ENCODE results near the gene CNN1. TPM values are rescaled to one million over a fixed set of nuclear protein-coding genes. Genes with fewer than 3 reads are reported as not detected.

CNN1 gene
- total RNA-seq, 1 donor from 2014 or later, result not detected

- Mint-ChIP-seq H3K9me3 (no peaks in the 10 kb centered on the region), H3K4me1 (no peaks in the 10 kb centered on the region), H3K27ac (no peak overlapping the region), H3K4me3 (no peak overlapping the region), H3K36me3 (ENCODE audit: low read depth) (peaks cover 4% of the 10 kb centered on the region), H3K27me3 (no peaks in the 10 kb centered on the region)
- intact Hi-C loops (cut with micrococcal nuclease), result no loop called here
- no peak for DNase-seq
Measured at GRCh38 chr19:11547929-11548700, 9.5 kb downstream of the CNN1 start.

- Mint-ChIP-seq H3K4me1 (peaks cover 7% of the 10 kb centered on the region), H3K9me3 (no peaks in the 10 kb centered on the region), H3K27me3 (no peaks in the 10 kb centered on the region), H3K27ac (no peak overlapping the region), H3K4me3 (no peak overlapping the region), H3K36me3 (ENCODE audit: low read depth) (peaks cover 12% of the 10 kb centered on the region)
- intact Hi-C loops (cut with micrococcal nuclease), result no loop called here
- no peak for DNase-seq
Measured at GRCh38 chr19:11549386-11549953, 10.8 kb downstream of the CNN1 start.

- H3K9me3 Mint-ChIP-seq, result no peaks in the 10 kb centered on the region
- H3K4me1 Mint-ChIP-seq, result peaks cover 9% of the 10 kb centered on the region
- DNase-seq, result no peak
- H3K27me3 Mint-ChIP-seq, result no peaks in the 10 kb centered on the region
- no peak overlapping the region for H3K4me3 Mint-ChIP-seq
- no peak overlapping the region for H3K27ac Mint-ChIP-seq
- peaks cover 13% of the 10 kb centered on the region for H3K36me3 Mint-ChIP-seq (ENCODE audit: low read depth)
- intact Hi-C loops (cut with micrococcal nuclease), result no loop called here
Measured at GRCh38 chr19:11550265-11550664, 11.6 kb downstream of the CNN1 start.

GRCh38 chr19:11551603-11552235 lies 13.1 kb downstream of the CNN1 start:
- Mint-ChIP-seq H3K4me3 (no peak overlapping the region), H3K9me3 (no peaks in the 10 kb centered on the region), H3K27me3 (no peaks in the 10 kb centered on the region), H3K27ac (no peak overlapping the region), H3K36me3 (ENCODE audit: low read depth) (peaks cover 21% of the 10 kb centered on the region), H3K4me1 (peaks cover 15% of the 10 kb centered on the region)
- intact Hi-C loops (cut with micrococcal nuclease), result no loop called here
- DNase-seq, result no peak

- no peak for DNase-seq
- intact Hi-C loops (cut with micrococcal nuclease), result no loop called here
- Mint-ChIP-seq H3K9me3 (no peaks in the 10 kb centered on the region), H3K36me3 (ENCODE audit: low read depth) (peaks cover 27% of the 10 kb centered on the region), H3K27ac (no peak overlapping the region), H3K4me1 (peaks cover 20% of the 10 kb centered on the region), H3K27me3 (no peaks in the 10 kb centered on the region), H3K4me3 (no peak overlapping the region)
Measured at GRCh38 chr19:11552666-11553372, 14.2 kb downstream of the CNN1 start.

- no peak overlapping the region for H3K4me3 Mint-ChIP-seq
- H3K27me3 Mint-ChIP-seq, result no peaks in the 10 kb centered on the region
- H3K36me3 Mint-ChIP-seq (ENCODE audit: low read depth), result peaks cover 32% of the 10 kb centered on the region
- peaks cover 29% of the 10 kb centered on the region for H3K4me1 Mint-ChIP-seq
- no peak for DNase-seq
- peak overlapping the region; percentile 27 for H3K27ac Mint-ChIP-seq
- intact Hi-C loops (cut with micrococcal nuclease), result no loop called here
- no peaks in the 10 kb centered on the region for H3K9me3 Mint-ChIP-seq
Measured at GRCh38 chr19:11554160-11554559, 15.5 kb downstream of the CNN1 start.

- peaks cover 33% of the 10 kb centered on the region for H3K36me3 Mint-ChIP-seq (ENCODE audit: low read depth)
- no peak overlapping the region for H3K27ac Mint-ChIP-seq
- H3K4me1 Mint-ChIP-seq, result peaks cover 34% of the 10 kb centered on the region
- H3K9me3 Mint-ChIP-seq, result no peaks in the 10 kb centered on the region
- no peak for DNase-seq
- H3K4me3 Mint-ChIP-seq, result no peak overlapping the region
- intact Hi-C loops (cut with micrococcal nuclease), result no loop called here
- H3K27me3 Mint-ChIP-seq, result no peaks in the 10 kb centered on the region
Measured at GRCh38 chr19:11555246-11555645, 16.6 kb downstream of the CNN1 start.

GRCh38 chr19:11556634-11557420 lies 18.2 kb downstream of the CNN1 start:
- H3K4me1 Mint-ChIP-seq, result peaks cover 42% of the 10 kb centered on the region
- peak overlapping the region; percentile 25 for H3K27ac Mint-ChIP-seq
- H3K36me3 Mint-ChIP-seq (ENCODE audit: low read depth), result peaks cover 33% of the 10 kb centered on the region
- intact Hi-C loops (cut with micrococcal nuclease), result no loop called here
- no peaks in the 10 kb centered on the region for H3K9me3 Mint-ChIP-seq
- no peaks in the 10 kb centered on the region for H3K27me3 Mint-ChIP-seq
- peak overlapping the region; percentile 95 for H3K4me3 Mint-ChIP-seq
- no peak for DNase-seq

GRCh38 chr19:11558881-11559828 lies 20.5 kb downstream of the CNN1 start, which contains the start of gene ELOF1:
ELOF1 (minus strand) TSS chr19:11559230; CDS start chr19:11554347, 4,883 bp downstream.
- Mint-ChIP-seq H3K9me3 (no peaks in the 10 kb centered on the region), H3K36me3 (ENCODE audit: low read depth) (peaks cover 23% of the 10 kb centered on the region), H3K4me1 (peaks cover 42% of the 10 kb centered on the region), H3K4me3 (peak within 1 kb of the TSS; percentile 95), H3K27me3 (no peaks in the 10 kb centered on the region), H3K27ac (peak within 1 kb of the TSS; percentile 96)
- intact Hi-C loops (cut with micrococcal nuclease), result loop anchor here (1.0 to 2.0 kb wide), 3 partner anchors 23 to 124 kb away; partner anchors contain the start of genes ECSIT, ODAD3 and PRKCSH
- peak; percentile 99 for DNase-seq

GRCh38 chr19:11560404-11561051 lies 21.9 kb downstream of the CNN1 start:
- peak overlapping the region; percentile 79 for H3K27ac Mint-ChIP-seq
- intact Hi-C loops (cut with micrococcal nuclease), result loop anchor here (1.0 kb wide), 2 partner anchors 21 to 27 kb away; no protein-coding TSS in a partner anchor
- H3K27me3 Mint-ChIP-seq, result no peaks in the 10 kb centered on the region
- peaks cover 17% of the 10 kb centered on the region for H3K36me3 Mint-ChIP-seq (ENCODE audit: low read depth)
- H3K4me3 Mint-ChIP-seq, result peak overlapping the region; percentile 95
- H3K9me3 Mint-ChIP-seq, result no peaks in the 10 kb centered on the region
- peak; percentile 91 for DNase-seq
- H3K4me1 Mint-ChIP-seq, result peaks cover 36% of the 10 kb centered on the region

- no peaks in the 10 kb centered on the region for H3K27me3 Mint-ChIP-seq
- intact Hi-C loops (cut with micrococcal nuclease), result no loop called here
- H3K36me3 Mint-ChIP-seq (ENCODE audit: low read depth), result peaks cover 4% of the 10 kb centered on the region
- no peak overlapping the region for H3K4me3 Mint-ChIP-seq
- H3K27ac Mint-ChIP-seq, result no peak overlapping the region
- DNase-seq, result no peak
- H3K4me1 Mint-ChIP-seq, result peaks cover 22% of the 10 kb centered on the region
- H3K9me3 Mint-ChIP-seq, result no peaks in the 10 kb centered on the region
Measured at GRCh38 chr19:11563532-11563931, 24.9 kb downstream of the CNN1 start.
